Pancreas (tissue), 10 donors: ENCODE measurements around the gene IRF9. TPM values are rescaled to one million over a fixed set of nuclear protein-coding genes. Genes with fewer than 3 reads are reported as not detected.

Source experiments
- ATAC-seq, 4 donors: fragments of 200-7000 bp; cut with Tn5 transposase; one replicate each; pipeline versions ENCODE4 v1.8.0 to v1.9.1; 2020; ENCODE audit warnings: mild to moderate bottlenecking in 4 of 4, moderate library complexity in 4 of 4
- DNase-seq, 6 donors: peaks; one replicate each; pipeline ENCODE4 v3.0.0-alpha.2; 2020
- FAIRE-seq: peaks from 2 replicates; lab custom pipeline; 2012; peaks lifted over from hg19 to GRCh38; lab: Jason Lieb, UNC
- H3K27ac ChIP-seq, 4 donors: fragments of 200-600 bp; sonication (generic); 1 replicate in 3 of 4; 2 replicates in 1 of 4; pipeline versions ENCODE4 v1.5.0 to v1.8.0; 2020
- H3K27me3 ChIP-seq, 4 donors: fragments of 200-600 bp; one replicate each; pipeline ENCODE4 v1.8.0; 2021
- H3K36me3 ChIP-seq, 3 donors: fragments of 200-600 bp; sonication (generic) in 1 of 3; one replicate each; pipeline versions ENCODE4 v1.5.0 to v1.8.0; 2020 to 2021
- H3K4me1 ChIP-seq, 3 donors: fragments of 200-600 bp; one replicate each; pipeline ENCODE4 v1.8.0; 2021
- H3K4me3 ChIP-seq, 4 donors: fragments of 200-600 bp; sonication (generic) in 2 of 4; one replicate each; pipeline versions ENCODE4 v1.5.0 to v1.8.0; 2020 to 2021
- H3K9me3 ChIP-seq, 4 donors: fragments of 200-600 bp; one replicate each; pipeline ENCODE4 v1.8.0; 2021
- CTCF ChIP-seq, 4 donors: fragments of 200-600 bp; sonication (generic) in 3 of 4; IDR thresholded peaks; one replicate each; pipeline versions ENCODE4 v1.5.0 to v1.8.0; 2021; ENCODE audit warnings: antibody characterized with exemption in 4 of 4
- WGBS, 2 donors: extraction: QIAGEN DNeasy Blood & Tissue Kit; methylation state at CpG; one replicate each; pipeline ENCODE4 v1.1.7; 2013; 5-methylcytosine and 5-hydroxymethylcytosine counted together
- intact Hi-C, 3 donors: fragments of 100-400 bp; cut with DNase I; formaldehyde crosslinking; loops; one replicate each; pipeline versions ENCODE4 v1.11.1 to v1.14.2; 2022
- polyA plus RNA-seq, 2 donors: library from polyadenylated mRNA; stranded (reverse); fragments of 200-250 nt; gene quantifications; one replicate each; pipeline ENCODE4 v1.2.3, GENCODE V29; 2013
- total RNA-seq, 6 donors: library from RNA; stranded (reverse); fragmentation: NEBNext Ultra II Directional in 4 of 6; extraction: Animal tissue kit (Norgen Biotek cat#: 25700) in 4 of 6; gene quantifications; one replicate each; pipeline versions ENCODE4 v1.2.1 to v1.2.4, GENCODE V29; 2021 to 2023
- donor health status: healthy with polysubstance abuse.
- donor health status: DM: no; HTN: no; CAD: no; lungs with moderate emphysema.
- donor health status: DM: no; HTN: no; CAD: no.
- donor health status: control.
- donor health status: control.
- donor health status: Bipolar disorder and iron deficiency.
- donor health status: DM: yes; HTN: yes; CAD: no.
- donor health status: DM: no; HTN: no; CAD: no.
- donor health status: DM: no; HTN: no; CAD: no.
- donor health status: DM: yes; HTN: yes; CAD: no.

The IRF9 gene
- total and polyA plus RNA-seq, 8 donors: 20.3 to 60.8 (median 37.3) TPM

GRCh38 chr14:24136684-24137528 lies 24.2 kb upstream of the IRF9 start:
- Histone ChIP-seq H3K27me3 (no peaks in the 10 kb centered on the region), H3K36me3 (peaks cover 0 to 20% (median 7%) of the 10 kb centered on the region in 3 donors), H3K27ac (peak overlapping the region; percentile 70 to 95 (median 82)), H3K9me3 (no peaks in the 10 kb centered on the region), H3K4me1 (peaks cover 14 to 31% (median 22%) of the 10 kb centered on the region in 3 donors), H3K4me3 (peak overlapping the region; percentile 90 to 96 (median 93))
- 13 to 21% methylated on average over 13 of the region's 13 CpGs for WGBS, 2 donors
- no peak for TF ChIP-seq CTCF (IDR thresholded peaks at IDR 0.05)
- DNase-seq: no peak
- intact Hi-C loops: no loop called here
- no peak for ATAC-seq
- no peak for FAIRE-seq

- DNase-seq (peak in 1 of 6 donors; percentile 32), ATAC-seq (no peak), FAIRE-seq (no peak)
- H3K4me3 ChIP-seq: no peak overlapping the region
- no peak for TF ChIP-seq CTCF (IDR thresholded peaks at IDR 0.05)
- 84 to 91% methylated on average over 8 of the region's 8 CpGs for WGBS, 2 donors
- peaks cover 0 to 20% (median 7%) of the 10 kb centered on the region in 3 donors for H3K36me3 ChIP-seq
- H3K27me3 ChIP-seq: no peaks in the 10 kb centered on the region
- intact Hi-C loops: no loop called here
- no peaks in the 10 kb centered on the region for H3K9me3 ChIP-seq
- H3K4me1 ChIP-seq: peaks cover 7 to 24% (median 23%) of the 10 kb centered on the region in 3 donors
- H3K27ac ChIP-seq: no peak overlapping the region
These were observed 23.3 kb upstream of the IRF9 start for GRCh38 chr14:24137529-24138395.

GRCh38 chr14:24138396-24139271 lies 22.4 kb upstream of the IRF9 start:
- H3K4me1 ChIP-seq: peaks cover 7 to 24% (median 23%) of the 10 kb centered on the region in 3 donors
- H3K4me3 ChIP-seq: no peak overlapping the region
- H3K27ac ChIP-seq: no peak overlapping the region
- no peak for TF ChIP-seq CTCF (IDR thresholded peaks at IDR 0.05)
- intact Hi-C loops: no loop called here
- DNase-seq: peak in 1 of 6 donors; percentile 49
- no peak for FAIRE-seq
- no peaks in the 10 kb centered on the region for H3K9me3 ChIP-seq
- no peak for ATAC-seq
- WGBS, 2 donors: 67 to 69% methylated on average over 13 of the region's 13 CpGs
- no peaks in the 10 kb centered on the region for H3K27me3 ChIP-seq
- H3K36me3 ChIP-seq: peaks cover 0 to 20% (median 7%) of the 10 kb centered on the region in 3 donors

GRCh38 chr14:24139272-24139934 lies 21.7 kb upstream of the IRF9 start:
- intact Hi-C loops: no loop called here
- TF ChIP-seq CTCF (IDR thresholded peaks at IDR 0.05): no peak
- Histone ChIP-seq H3K27me3 (no peaks in the 10 kb centered on the region), H3K4me3 (peak overlapping the region in 2 of 4 donors; percentile 1 to 63), H3K4me1 (peaks cover 7 to 24% (median 24%) of the 10 kb centered on the region in 3 donors), H3K27ac (peak overlapping the region in 1 of 4 donors; percentile 86), H3K9me3 (no peaks in the 10 kb centered on the region), H3K36me3 (peaks cover 0 to 20% (median 7%) of the 10 kb centered on the region in 3 donors)
- DNase-seq: peak in 1 of 6 donors; percentile 55
- ATAC-seq: no peak
- 55 to 60% methylated on average over 9 of the region's 9 CpGs for WGBS, 2 donors
- no peak for FAIRE-seq
